ENCODE results near the gene KRT17.

- TF ChIP-seq POLR2A (IDR thresholded peaks at IDR 0.05) (no peak), CTCF (IDR thresholded peaks at IDR 0.05) (no peak)
Measured at GRCh38 chr17:41624208-41625101, at the start of gene KRT17.

All from adrenal gland (tissue), 5 donors.